Stimulated activated CD8-positive, alpha-beta memory T cell treated with anti-CD3 and anti-CD28 coated beads, Interleukin-2, amount 100 ng/mL, for 48 hours (primary cell): ENCODE results near the gene LEAP2.
A peak's percentile ranks its signal among the peaks of the same experiment; 100 is the strongest.

Source experiments
- DNase-seq, 2 donors: peaks; one replicate each; pipeline ENCODE4 v3.0.0-alpha.2; 2020; ENCODE audit warnings: low read depth in 2 of 2

LEAP2 gene

GRCh38 chr5:132873119-132873929, at the start of gene LEAP2:
TSS of gene LEAP2 (plus strand) at chr5:132873668. CDS start at chr5:132873695, 27 bp downstream.
- DNase-seq, result no peak

GRCh38 chr5:132824426-132824825, 49.0 kb upstream of the LEAP2 start:
- no peak for DNase-seq

- no peak for DNase-seq
Observed at GRCh38 chr5:132825033-132825833, 48.2 kb upstream of the LEAP2 start.

- no peak for DNase-seq
Observed at GRCh38 chr5:132825834-132826391, 47.6 kb upstream of the LEAP2 start.

- no peak for DNase-seq
Observed at GRCh38 chr5:132826424-132827082, 46.9 kb upstream of the LEAP2 start.

GRCh38 chr5:132827943-132828673, 45.4 kb upstream of the LEAP2 start:
- DNase-seq, result no peak

GRCh38 chr5:132828846-132829494, 44.5 kb upstream of the LEAP2 start:
- DNase-seq, result no peak

- peak; percentile 59 to 65 for DNase-seq
Observed at GRCh38 chr5:132829742-132830435, 43.6 kb upstream of the LEAP2 start.

GRCh38 chr5:132830436-132831094, 42.9 kb upstream of the LEAP2 start, which contains the start of gene SHROOM1:
TSS of gene SHROOM1 (minus strand) at chr5:132830647. CDS start at chr5:132826140, 4,507 bp downstream.
- DNase-seq, result no peak

GRCh38 chr5:132831095-132831860, 42.2 kb upstream of the LEAP2 start:
- no peak for DNase-seq

GRCh38 chr5:132832612-132833011, 40.9 kb upstream of the LEAP2 start:
- no peak for DNase-seq

GRCh38 chr5:132834057-132834456, 39.4 kb upstream of the LEAP2 start:
- DNase-seq, result no peak

- DNase-seq, result no peak
Observed at GRCh38 chr5:132836852-132837251, 36.6 kb upstream of the LEAP2 start.

- DNase-seq, result no peak
Observed at GRCh38 chr5:132837868-132838267, 35.6 kb upstream of the LEAP2 start.

- no peak for DNase-seq
Observed at GRCh38 chr5:132838516-132839282, 34.8 kb upstream of the LEAP2 start.

GRCh38 chr5:132839426-132840301, 33.8 kb upstream of the LEAP2 start:
- no peak for DNase-seq

- DNase-seq, result no peak
Observed at GRCh38 chr5:132840313-132840712, 33.2 kb upstream of the LEAP2 start.
